Astrocyte (in vitro differentiated cells and primary cell): ENCODE results near the gene INPP4B. TPM values are rescaled to one million over a fixed set of nuclear protein-coding genes. Genes with fewer than 3 reads are reported as not detected.

ENCODE experiments used
- DNase-seq: peaks from one replicate; pipeline ENCODE4 v3.0.0-alpha.2; 2010; ENCODE audit warnings: low read depth
- FAIRE-seq: peaks from 2 replicates; lab custom pipeline; 2011; peaks lifted over from hg19 to GRCh38; lab: Jason Lieb, UNC
- H2AFZ ChIP-seq: 2 replicates; pipeline ENCODE4 v1.6.0; 2012; ENCODE audit warnings: low read depth, low read length, inconsistent platforms
- H3K27ac ChIP-seq: 2 replicates; pipeline ENCODE4 v1.5.1; 2011; ENCODE audit warnings: low read depth, low read length, inconsistent platforms
- H3K27me3 ChIP-seq: 2 replicates; pipeline ENCODE4 v1.6.0; 2011; ENCODE audit warnings: low read length, inconsistent platforms; ENCODE audit not compliant: insufficient read depth
- H3K36me3 ChIP-seq: 2 replicates; pipeline ENCODE4 v1.5.1; 2011; ENCODE audit warnings: low read length, inconsistent platforms; ENCODE audit not compliant: insufficient read depth
- H3K4me1 ChIP-seq: 2 replicates; pipeline ENCODE4 v1.5.1; 2011; ENCODE audit warnings: low read length, inconsistent platforms; ENCODE audit not compliant: insufficient read depth
- H3K4me2 ChIP-seq: 2 replicates; pipeline ENCODE4 v1.6.0; 2012; ENCODE audit warnings: low read length, inconsistent platforms
- H3K4me3 ChIP-seq: 2 replicates; pipeline ENCODE4 v1.5.1; 2011; ENCODE audit warnings: low read depth, mild to moderate bottlenecking, low read length, inconsistent platforms; ENCODE audit not compliant: insufficient read depth
- H3K79me2 ChIP-seq: 2 replicates; pipeline ENCODE4 v1.6.0; 2012; ENCODE audit warnings: mild to moderate bottlenecking, low read length, inconsistent platforms; ENCODE audit not compliant: insufficient read depth
- H3K9ac ChIP-seq: 2 replicates; pipeline ENCODE4 v1.6.0; 2012; ENCODE audit warnings: mild to moderate bottlenecking, low read length, inconsistent platforms
- H3K9me3 ChIP-seq: 2 replicates; pipeline ENCODE4 v1.5.1; 2012; ENCODE audit warnings: low read depth, mild to moderate bottlenecking, low read length, inconsistent platforms; ENCODE audit not compliant: insufficient read depth
- H4K20me1 ChIP-seq: 2 replicates; pipeline ENCODE4 v1.6.0; 2012; ENCODE audit warnings: low read length, inconsistent platforms; ENCODE audit not compliant: insufficient read depth
- H3K27ac Mint-ChIP-seq: one replicate; pipeline ENCODE4 v1.8.0; 2021; ENCODE audit warnings: mild to moderate bottlenecking, mixed read lengths; ENCODE audit not compliant: unreplicated experiment
- H3K27me3 Mint-ChIP-seq: one replicate; pipeline ENCODE4 v1.8.0; 2021; ENCODE audit warnings: low read depth, mixed read lengths; ENCODE audit not compliant: unreplicated experiment
- H3K36me3 Mint-ChIP-seq: one replicate; pipeline ENCODE4 v1.8.0; 2021; ENCODE audit warnings: low read depth, mixed read lengths; ENCODE audit not compliant: unreplicated experiment
- H3K4me1 Mint-ChIP-seq: one replicate; pipeline ENCODE4 v1.8.0; 2021; ENCODE audit warnings: low read depth, mixed read lengths; ENCODE audit not compliant: unreplicated experiment
- H3K4me3 Mint-ChIP-seq: one replicate; pipeline ENCODE4 v1.8.0; 2021; ENCODE audit warnings: mild to moderate bottlenecking, moderate library complexity, mixed read lengths; ENCODE audit not compliant: unreplicated experiment
- H3K9me3 Mint-ChIP-seq: one replicate; pipeline ENCODE4 v1.8.0; 2021; ENCODE audit warnings: mild to moderate bottlenecking, mixed read lengths; ENCODE audit not compliant: unreplicated experiment
- CTCF ChIP-seq: IDR thresholded peaks from 2 replicates; pipeline ENCODE4 v1.5.1; 2011; ENCODE audit warnings: low read depth, mild to moderate bottlenecking, inconsistent platforms, low read length, moderate library complexity; ENCODE audit not compliant: insufficient read depth
- EZH2 ChIP-seq: IDR thresholded peaks from 2 replicates; pipeline ENCODE4 v1.6.1; 2012; ENCODE audit warnings: mild to moderate bottlenecking, low read length, inconsistent platforms; ENCODE audit not compliant: insufficient read depth
- total RNA-seq: library from RNA; stranded (reverse); gene quantifications from 2 replicates; pipeline ENCODE4 v1.2.1, GENCODE V29; 2021

INPP4B gene
- total RNA-seq, 1 donor from 2014 or later, result 2.8 TPM

- H3K4me3 Mint-ChIP-seq, result no peak overlapping the region
- no peaks in the 10 kb centered on the region for H3K27me3 ChIP-seq
- no peak overlapping the region for H3K4me2 ChIP-seq
- H3K36me3 Mint-ChIP-seq, result no peaks in the 10 kb centered on the region
- no peaks in the 10 kb centered on the region for H3K9me3 ChIP-seq
- no peaks in the 10 kb centered on the region for H3K9me3 Mint-ChIP-seq
- H3K79me2 ChIP-seq, result no peaks in the 10 kb centered on the region
- H3K36me3 ChIP-seq, result no peaks in the 10 kb centered on the region
- peaks cover 20% of the 10 kb centered on the region for H3K4me1 Mint-ChIP-seq
- no peak overlapping the region for H2AFZ ChIP-seq
- H3K27ac Mint-ChIP-seq, result no peak overlapping the region
- H3K4me1 ChIP-seq, result peaks cover 13% of the 10 kb centered on the region
- TF ChIP-seq CTCF (no peak), EZH2 (no peak)
- H4K20me1 ChIP-seq, result no peaks in the 10 kb centered on the region
- FAIRE-seq (peak; percentile 34), DNase-seq (peak; percentile 45)
- H3K27ac ChIP-seq, result no peak overlapping the region
- no peak overlapping the region for H3K9ac ChIP-seq
- H3K4me3 ChIP-seq, result no peak overlapping the region
- H3K27me3 Mint-ChIP-seq, result no peaks in the 10 kb centered on the region
Measured at GRCh38 chr4:142383800-142384470, 462.2 kb downstream of the INPP4B start.

- peaks cover 23% of the 10 kb centered on the region for H3K4me1 Mint-ChIP-seq
- no peak overlapping the region for H3K27ac ChIP-seq
- FAIRE-seq, result no peak
Measured at GRCh38 chr4:142383354-142383753, 462.7 kb downstream of the INPP4B start.

More at GRCh38 chr4:142383354-142383753, 462.7 kb downstream of the INPP4B start:
- peaks cover 17% of the 10 kb centered on the region for H3K4me1 ChIP-seq
- Mint-ChIP-seq H3K27ac (no peak overlapping the region), H3K27me3 (no peaks in the 10 kb centered on the region), H3K4me3 (no peak overlapping the region), H3K9me3 (no peaks in the 10 kb centered on the region), H3K36me3 (no peaks in the 10 kb centered on the region)
- no peaks in the 10 kb centered on the region for H3K36me3 ChIP-seq
- TF ChIP-seq EZH2 (no peak), CTCF (no peak)
- DNase-seq, result no peak
- H3K79me2 ChIP-seq, result no peaks in the 10 kb centered on the region
- no peak overlapping the region for H3K4me2 ChIP-seq
- H3K27me3 ChIP-seq, result no peaks in the 10 kb centered on the region
- no peak overlapping the region for H3K9ac ChIP-seq
- H2AFZ ChIP-seq, result no peak overlapping the region
- no peaks in the 10 kb centered on the region for H3K9me3 ChIP-seq
- no peaks in the 10 kb centered on the region for H4K20me1 ChIP-seq
- H3K4me3 ChIP-seq, result no peak overlapping the region
